Middle frontal gyrus (tissue), 1 donor: ENCODE measurements around the gene C1GALT1.
"Not testable (repeated sequence)": the region's sequence is repeated elsewhere in the genome, so short reads cannot be mapped to it uniquely, and the experiment has no call there.

Source experiments
- DNase-seq: peaks from one replicate; pipeline ENCODE4 v3.0.0-alpha.2; 2015; ENCODE audit warnings: low spot score; ENCODE audit errors: extremely low spot score

Gene C1GALT1

DNA sequence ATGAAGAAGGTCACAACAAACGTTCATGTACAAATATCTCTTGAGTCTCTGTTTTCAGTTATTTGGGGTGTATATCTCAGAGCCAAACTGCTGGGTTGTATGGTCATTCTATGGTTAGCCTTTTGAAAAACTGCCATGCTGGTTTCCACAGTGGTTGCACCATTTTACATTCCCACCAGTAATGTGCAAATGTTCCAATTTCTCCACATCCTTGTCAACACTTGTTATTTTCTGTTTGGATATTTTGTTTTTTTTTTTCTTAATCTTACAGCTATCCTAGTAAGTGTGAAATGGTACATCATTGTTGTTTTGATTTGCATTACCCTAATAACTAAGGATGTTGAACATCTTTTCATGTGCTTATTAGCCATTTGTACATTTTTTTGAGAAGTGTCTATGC lies 13.0 kb upstream of the C1GALT1 start:
- DNase-seq, result no peak

DNA sequence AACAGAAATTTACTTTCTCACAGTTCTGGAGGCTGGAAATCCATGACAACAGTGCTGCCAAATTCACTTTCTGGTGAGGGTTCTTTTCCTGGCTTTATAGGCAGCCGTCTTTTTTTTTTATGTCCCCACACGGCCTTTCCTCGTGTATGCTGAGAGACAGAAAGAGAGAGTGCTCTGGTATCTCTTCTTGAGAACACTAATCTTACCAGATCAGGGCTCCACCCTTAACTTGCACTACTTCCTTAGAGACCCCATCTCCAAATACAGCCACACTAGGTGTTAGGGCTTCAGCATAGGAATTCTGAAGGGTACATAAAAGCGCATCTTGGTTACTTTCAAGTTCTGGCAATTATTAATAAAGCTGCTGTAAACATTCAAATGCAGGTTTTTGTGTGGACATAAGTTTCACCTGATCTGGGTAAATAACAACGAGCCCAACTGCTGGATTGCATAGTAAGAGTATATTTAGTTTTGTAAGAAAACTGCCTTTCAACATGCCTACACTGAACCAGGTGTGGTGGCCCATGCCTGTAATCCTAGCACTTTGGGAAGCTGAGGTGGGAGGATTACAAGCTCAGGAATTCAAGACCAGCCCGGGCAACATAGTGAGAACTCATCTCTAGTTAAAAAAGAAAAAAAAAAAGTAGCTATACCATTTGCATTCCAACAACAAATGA lies 8.2 kb upstream of the C1GALT1 start:
- no peak for DNase-seq

DNA sequence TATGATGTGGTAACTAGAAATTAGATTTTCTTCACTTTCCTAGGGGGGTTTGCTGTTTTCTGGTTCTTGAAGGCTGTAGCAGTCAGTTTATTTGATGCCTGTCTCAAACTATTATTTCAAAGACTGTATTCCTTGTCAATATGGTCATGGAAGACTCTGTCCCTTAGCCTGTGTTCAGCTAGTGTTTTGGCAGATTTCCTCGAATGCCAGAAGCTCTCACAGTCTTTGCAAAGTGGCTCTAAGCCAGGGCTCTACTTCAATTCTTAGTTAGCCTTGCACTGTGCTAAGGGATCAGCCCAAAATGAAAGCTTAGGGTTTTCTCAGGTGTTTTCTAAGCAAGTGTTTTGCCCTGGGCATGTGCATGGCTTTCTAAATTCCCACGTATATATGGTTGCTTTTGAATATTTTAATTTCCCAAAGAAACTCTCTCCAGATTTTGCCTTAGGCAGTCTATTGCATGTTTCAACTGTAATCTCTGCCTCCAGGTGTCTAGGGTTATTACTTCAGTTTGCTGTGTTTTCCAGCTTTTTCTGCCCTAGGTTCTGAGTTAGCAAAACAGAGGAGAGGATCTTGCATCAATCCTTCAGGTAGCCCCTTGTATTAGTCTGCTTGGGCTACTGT lies 7.2 kb upstream of the C1GALT1 start:
- no peak for DNase-seq

DNA sequence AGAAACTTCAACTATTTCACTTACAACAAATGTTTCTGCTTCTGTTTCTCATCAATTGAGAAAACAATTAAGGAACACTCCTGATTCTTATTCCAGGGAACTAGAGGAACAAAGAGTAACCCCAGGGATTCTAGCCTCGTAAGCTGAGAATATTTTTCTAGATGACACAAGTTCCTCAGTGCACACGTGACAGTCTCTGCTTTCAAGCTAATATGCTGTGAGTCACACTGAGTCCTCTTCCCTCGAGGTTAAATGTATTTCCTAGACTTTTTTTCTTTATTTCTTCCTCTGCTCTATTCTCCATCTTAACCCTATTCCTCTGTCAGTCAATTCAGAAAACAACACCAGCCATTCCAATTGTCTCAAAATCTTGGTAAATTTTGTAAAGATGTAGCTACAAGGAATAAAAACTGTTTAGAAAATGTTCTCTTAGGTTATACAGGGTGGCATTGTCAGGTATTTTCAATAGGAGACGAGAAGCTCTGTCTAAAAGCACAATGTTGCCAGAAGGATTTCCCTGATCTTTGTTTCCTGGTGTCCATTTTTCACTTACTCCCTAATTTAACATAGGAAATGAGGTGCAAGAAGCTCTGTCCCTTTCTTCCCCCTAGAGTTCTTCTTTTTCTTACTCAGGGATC lies 5.8 kb upstream of the C1GALT1 start:
- DNase-seq, result no peak

DNA sequence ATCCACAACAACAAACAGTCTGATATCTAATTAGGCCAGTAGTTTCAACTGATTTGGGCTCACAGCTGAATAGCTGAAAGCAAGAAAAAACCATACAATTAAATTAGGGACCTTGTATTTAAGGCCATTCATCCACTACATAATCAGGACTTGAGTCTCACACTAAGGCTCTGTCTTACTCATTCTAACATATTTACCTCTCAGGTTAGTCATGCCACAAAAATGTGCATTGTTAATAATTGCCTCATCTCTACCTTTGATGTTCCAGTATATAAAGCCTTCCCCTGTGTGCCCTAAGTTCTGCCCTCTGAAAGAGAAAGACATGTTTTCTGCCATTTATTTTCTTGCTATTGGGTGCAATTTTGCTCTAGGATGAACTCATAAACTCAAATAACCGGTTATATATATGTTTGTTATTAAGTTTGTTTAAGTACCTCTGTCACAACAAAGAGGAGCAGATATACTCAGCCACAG lies 5.3 kb upstream of the C1GALT1 start:
- DNase-seq, result no peak

DNA sequence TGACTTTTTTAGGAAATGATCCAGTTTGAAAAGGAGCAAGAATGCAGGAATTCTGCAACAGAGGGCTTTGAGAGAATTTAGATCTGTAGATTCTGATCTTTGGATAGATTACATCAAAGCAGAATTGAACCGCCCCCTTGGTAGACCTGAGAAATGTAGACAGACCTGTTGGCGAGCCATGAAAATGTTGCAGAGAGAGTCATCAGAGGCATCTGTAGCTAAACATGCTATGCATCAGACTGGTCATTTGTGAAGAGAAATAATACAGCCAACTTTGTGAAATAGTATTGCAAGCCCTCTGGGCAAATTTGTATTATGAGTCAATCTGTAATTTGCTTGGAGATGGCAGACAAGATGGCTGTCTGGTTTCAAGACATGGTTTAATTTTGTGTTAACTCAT lies 4.3 kb upstream of the C1GALT1 start:
- DNase-seq, result no peak

DNA sequence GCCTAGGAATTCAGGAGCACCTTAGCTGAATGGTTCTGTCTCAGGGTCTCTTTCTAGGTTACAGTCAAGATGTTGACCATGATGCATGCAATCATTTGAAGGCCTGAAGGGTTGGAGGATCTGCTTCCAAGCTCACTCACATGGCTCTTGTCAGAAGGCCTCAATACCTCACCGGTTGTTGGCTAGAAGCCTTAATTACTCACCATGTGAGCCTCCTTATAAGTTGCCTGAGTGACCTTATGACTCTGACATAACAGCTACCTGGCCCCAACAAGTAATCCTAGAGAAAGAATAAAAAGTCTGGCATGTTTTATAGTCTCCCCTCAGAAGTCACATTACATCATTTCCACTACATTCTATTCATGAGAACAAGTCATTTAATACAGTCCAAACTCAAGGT lies 3.4 kb upstream of the C1GALT1 start:
- no peak for DNase-seq

DNA sequence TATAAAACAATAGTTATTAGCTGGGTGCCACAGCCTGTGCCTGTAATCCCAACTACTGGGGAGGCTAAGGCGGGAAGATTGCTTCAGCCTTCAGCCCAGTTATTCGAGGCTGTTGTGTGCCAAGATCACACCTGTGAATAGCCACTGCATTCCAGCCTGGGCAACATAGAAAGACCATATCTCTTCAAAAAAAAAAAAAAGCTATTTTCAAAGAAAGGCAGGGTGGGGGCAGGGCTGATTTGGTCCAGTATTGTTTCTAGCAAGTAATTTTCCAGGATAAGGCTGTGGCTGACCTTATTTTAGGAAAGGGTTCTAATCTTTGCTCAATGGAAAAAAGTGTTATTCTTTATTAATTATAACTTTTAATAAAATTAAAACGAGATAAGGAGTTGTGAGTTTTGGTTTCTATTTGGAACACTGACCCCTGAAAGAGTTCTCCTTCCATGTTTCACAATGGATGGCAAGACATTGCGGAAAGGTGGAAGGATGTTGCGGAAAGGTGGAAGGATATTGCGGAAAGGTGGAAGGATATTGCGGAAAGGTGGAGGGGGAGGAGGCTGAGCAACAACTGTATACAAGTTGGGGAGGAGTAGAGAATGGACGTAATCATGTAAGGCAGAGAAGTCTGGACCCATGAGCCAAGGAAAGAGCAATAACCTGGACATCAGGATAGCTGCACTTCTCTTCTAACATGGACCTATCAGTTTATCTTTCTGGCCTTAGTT lies 1.5 kb upstream of the C1GALT1 start:
- no peak for DNase-seq

DNA sequence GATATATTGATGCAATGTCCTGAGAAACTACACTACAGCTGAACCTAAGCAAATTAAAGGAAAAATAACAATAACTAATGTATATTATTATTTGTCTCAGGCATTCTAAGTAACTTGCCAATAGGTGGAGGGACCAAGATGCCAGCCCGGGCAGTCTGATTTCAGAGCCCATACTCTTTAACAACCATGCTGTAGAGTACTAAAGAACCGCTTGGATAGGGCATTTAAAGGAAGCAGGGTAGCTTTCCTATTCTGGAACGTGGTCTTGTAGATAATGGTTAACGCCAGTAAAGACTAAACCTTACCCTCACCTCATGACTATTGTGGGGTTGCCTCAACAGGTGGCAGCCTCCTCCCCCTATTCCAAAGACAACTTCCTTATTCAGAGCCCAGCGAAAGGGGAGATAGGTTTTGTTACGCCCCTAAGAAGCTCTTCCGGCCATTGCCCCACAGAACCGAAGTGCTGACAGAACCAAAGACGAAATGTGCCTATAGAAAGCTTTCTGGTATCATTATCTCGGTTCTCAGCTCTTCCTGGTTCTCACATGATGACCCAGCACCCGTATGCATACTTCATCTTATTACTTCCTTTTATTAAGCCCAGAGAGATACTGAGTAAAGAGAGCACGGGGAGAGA lies 707 bp upstream of the C1GALT1 start:
- no peak for DNase-seq

DNA sequence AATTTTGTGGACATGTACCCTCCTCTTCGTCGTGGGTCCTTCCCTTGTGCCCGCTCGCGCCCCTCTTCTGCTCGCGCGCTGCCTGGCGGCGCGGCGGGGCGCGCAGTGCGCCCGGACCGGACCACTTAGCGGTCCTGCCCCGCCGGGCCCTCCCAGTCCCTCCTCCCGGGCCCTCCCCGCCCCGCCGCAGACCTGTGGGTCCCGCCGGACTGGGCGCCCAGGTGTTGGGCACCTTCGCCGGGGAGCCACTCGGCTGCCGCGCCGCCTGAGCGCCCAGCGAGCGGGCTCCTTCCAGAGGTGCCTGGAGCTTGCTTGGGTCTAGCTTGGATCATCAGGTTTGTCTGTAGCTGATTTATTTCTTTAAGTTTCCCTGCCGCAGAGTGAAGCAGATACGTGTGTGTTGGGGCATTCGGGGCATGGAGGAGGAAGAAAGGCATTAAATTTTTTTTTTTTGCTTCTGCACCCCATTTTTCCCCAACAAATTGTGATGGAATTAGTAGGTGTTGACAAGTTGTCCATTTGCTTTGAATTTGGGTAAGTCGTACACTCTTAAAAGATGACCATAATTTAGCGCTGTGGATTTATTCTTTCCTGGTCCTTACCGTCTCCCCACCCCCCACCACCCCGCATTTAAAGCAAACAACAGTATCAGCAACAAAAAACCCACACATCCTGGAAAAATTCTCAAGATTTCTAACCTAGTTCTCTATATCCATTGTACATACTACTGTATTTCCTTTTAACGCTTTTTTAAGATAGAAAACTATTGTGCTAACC lies 905 bp downstream of the C1GALT1 start:
- DNase-seq, result no peak

DNA sequence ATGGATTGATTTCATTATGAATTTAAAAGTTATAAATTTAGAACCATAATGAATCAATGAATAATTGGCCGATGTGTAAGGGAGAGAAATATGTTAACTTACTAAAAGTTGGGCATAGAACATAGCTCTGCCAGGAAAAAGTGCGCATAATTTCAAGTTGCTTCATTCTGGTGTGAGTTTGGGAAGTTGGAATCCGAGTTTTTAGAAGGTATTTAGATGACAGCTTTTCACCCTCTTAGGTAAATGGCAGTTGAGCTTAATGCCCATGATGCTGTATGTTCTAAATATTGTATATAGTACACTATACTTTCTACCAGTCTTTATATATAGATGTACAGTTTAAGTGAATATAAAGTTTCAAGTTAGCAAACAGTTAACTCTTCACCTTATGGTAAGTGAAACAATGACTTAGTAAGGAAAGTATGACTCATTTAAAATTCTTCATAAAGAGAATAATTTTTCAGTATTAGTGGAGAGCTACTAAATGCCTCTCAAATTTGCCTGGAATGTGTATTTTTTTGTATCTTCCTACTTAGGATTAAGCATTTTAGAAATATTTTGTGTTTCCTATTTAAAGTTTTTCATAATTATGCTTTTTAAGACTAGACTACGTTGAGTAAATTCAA lies 1.6 kb downstream of the C1GALT1 start:
- no peak for DNase-seq

DNA sequence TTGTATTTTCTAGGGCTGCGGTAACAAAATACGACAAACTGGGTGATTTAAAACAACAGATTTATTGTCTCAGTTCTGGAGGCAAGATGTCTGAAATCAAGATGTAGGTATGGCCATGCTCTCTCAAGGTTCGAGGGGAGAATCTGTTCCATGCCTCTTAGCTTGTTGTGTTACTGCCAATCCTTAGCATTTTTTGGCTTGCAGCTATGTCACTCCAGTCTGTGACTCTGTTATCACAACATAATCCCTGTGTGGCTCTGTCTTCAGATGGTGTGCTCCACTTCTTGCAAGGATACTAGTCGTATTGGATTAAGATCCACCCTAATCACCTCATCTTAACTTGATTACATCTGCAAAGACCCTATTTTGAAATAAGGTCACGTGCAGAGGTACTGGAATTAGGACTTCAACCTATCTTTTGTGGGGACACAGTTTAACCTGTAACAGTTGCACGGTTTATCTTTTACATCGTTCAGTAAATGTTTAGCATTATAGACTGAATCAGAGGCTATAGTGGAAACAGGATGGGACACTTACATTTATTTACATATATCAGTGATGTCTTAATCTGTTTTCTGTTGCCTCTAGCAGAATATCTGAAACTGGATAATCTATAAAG lies 3.1 kb downstream of the C1GALT1 start:
- DNase-seq, result no peak

DNA sequence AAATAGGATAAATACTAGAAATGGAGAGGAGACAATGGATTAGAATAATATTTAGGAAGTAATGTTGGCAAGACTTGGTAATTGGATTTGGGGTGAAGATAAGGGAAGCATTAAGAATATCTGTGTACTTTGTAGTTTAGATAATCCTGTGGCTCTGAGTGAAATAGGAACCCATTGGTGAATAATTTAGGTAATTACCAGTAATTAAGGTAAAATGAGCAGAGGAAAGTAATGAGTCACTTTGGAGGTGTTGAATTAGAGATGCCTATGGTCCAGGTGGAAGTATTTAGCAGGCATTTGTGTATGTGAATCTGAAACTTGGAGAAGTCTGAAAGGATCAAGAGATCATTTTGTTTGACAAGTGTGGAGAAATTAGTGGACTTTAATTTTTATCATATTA lies 5.7 kb downstream of the C1GALT1 start:
- DNase-seq, result no peak

DNA sequence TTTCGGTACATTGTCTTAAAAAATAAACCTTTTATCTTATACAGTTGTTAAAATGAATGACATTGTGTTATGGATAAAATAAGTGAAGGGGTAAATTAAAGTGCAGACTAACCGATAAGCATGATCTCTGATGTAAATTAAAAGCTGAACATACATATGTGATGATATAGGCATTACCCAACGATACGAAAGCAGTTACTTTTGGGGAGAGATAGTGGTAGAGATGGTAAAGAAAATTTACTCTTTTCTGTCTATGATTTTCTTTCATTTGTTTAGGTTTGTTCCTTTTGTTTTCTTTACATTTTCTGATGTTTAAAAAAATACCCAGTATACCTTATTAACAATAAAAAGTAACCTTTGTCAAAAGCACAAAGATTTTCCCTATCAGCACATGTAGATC lies 6.4 kb downstream of the C1GALT1 start:
- no peak for DNase-seq

DNA sequence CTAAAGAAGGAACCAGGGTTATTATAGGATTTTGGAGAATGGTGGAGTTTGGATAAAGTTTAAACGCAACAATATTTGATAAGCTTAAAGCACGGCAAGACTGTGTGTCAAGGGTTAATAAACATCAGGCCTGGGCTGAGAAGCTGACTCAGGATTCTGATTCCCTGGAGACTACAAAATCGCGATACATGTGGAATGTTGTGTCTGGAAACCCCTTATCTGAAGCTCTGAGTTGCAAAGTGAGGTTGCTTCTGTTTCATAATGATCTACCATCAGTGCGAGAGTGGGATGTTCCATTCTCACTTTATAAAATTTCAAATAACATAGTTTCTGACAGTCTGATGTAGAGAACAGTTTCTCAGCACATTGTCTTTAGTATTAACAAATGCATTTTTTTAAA lies 7.8 kb downstream of the C1GALT1 start:
- DNase-seq, result no peak

DNA sequence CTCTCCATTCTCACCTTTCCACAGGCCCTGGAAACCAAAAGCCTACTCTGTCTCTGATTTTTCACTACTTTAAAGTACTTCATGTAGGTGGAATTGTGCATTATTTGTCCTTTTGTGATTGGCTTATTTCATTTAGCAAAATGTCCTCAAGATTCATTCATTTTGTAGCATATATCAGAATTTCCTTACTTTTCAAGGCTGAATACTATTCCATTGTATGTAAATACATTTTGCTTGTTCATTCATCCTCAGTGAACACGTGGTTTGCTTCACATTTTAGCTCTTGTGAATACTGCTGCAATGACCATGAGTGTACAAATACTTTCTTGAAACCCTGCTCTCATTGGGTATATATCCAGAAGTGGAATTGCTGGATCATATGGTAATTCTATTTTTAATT lies 8.8 kb downstream of the C1GALT1 start:
- no peak for DNase-seq

DNA sequence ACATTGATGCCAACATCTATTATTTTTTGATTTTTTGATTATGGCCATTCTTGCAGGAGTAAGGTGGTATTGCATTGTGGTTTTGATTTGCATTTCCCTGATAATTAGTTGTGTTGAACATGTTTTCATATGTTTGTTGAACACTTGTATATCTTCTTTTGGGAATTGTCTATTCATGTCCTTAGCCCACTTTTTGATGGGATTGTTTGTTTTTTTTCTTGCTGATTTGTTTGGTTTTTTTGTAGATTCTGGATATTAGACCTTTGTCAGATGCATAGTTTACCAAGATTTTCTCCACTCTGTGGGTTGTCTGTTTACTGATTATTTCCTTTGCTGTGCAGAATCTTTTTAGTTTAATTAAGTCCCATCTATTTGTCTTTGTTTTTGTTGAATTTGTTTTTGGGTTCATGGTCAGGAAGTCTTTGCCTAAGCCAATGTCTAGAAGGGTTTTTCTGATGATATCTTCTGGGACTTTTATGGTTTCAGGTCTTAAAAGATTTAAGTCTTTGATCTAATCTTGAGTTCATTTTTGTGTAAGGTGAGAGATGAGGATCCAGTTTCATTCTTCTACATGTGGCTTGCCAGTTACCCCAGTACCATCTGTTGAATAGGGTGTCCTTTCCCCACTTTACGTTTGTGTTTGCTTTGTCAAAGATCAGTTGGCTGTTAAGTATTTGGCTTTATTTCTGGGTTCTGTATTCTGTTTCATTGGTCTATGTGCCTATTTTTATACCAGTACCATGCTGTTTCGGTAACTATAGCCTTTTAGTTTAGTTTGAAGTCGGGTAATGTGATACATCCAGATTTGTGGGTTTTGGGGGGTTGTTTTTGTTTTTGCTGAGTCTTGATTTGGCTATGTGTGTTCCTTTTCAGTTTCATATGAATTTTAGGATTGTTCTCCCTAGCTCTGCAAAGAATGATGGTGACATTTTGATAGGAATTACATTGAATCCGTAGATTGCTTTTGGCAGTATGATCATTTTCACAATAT lies 10.7 kb downstream of the C1GALT1 start:
- DNase-seq, result not testable (repeated sequence)

DNA sequence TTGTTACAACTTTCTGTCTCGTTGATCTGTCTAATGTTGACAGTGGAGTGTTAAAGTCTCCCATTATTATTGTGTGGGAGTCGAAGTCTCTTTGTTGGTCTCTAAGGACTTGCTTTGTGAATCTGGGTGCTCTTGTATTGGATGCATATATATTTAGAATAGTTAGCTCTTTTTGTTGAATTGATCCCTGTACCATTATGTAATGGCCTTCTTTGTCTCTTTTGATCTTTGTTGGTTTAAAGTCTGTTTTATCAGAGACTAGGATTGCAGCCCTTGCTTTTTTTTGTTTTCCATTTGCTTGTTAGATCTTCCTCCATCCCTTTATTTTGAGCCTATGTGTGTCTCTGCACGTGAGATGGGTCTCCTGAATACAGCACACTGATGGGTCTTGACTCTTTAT lies 17.2 kb downstream of the C1GALT1 start:
- DNase-seq, result not testable (repeated sequence)

DNA sequence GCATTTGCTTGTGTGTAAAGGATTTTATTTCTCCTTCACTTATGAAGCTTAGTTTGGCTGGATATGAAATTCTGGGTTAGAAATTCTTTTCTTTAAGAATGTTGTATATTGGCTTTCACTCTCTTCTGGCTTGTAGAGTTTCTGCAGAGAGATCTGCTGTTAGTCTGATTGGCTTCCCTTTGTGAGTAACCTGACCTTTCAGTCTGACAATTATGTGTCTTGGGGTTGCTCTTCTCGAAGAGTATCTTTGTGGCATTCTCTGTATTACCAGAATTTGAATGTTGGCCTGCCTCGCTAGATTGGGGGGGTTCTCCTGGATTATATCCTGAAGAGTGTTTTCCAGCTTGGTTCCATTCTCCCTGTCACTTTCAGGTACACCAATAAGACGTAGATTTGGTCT lies 17.9 kb downstream of the C1GALT1 start:
- DNase-seq, result not testable (repeated sequence)
